ENCODE measurements around the gene TSPAN17. TPM values are rescaled to one million over a fixed set of nuclear protein-coding genes. Genes with fewer than 3 reads are reported as not detected.

Gene TSPAN17
- polyA plus RNA-seq, 1 of the 3 experiments (the other 2 are of a cell fraction): 61.7 TPM

DNA sequence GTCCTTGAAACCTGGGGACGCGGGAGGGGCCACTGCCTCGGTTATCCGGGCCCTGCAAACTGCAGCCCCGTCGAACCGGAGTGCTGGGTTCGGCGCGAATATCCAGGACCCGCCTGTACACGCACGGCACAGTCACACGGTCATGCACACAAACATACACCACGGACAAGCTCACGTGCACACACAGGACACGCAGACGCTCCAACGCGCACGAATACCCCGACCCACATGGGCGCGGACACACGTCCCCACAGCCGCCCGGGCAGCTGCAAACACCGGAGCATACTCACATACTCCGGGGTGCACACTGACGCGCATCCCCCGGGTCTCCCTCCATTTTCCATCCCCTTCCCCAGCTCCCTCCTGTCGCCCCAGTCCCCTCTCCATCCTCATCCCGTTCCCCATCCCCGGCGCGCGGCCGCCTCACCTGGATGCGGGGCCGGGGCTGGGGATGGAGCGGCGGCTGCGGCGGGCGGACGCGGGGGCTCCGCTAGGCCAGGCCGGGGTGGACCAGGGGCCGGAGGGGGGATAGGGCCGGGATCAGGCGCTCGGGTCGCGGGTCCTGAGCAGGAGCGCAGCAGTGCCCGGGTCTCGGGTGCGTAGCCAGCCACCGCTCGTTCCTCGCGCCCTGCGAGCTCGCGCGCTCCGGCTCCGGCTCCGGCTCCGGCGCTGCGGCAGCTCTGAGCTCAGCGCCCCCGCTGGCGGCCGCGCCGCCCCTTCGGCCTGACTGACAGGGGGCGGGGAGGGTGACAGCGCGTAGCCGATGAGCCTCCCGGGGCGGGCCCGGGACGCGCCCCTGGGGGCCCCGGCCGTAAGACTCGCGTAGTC is 17.2 kb upstream of the TSPAN17 start, which contains the start of the genes EIF4E1B and SNCB (continued):
- TF ChIP-seq, protein P1, sequence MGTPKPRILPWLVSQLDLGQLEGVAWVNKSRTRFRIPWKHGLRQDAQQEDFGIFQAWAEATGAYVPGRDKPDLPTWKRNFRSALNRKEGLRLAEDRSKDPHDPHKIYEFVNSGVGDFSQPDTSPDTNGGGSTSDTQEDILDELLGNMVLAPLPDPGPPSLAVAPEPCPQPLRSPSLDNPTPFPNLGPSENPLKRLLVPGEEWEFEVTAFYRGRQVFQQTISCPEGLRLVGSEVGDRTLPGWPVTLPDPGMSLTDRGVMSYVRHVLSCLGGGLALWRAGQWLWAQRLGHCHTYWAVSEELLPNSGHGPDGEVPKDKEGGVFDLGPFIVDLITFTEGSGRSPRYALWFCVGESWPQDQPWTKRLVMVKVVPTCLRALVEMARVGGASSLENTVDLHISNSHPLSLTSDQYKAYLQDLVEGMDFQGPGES (IDR thresholded peaks at IDR 0.05; ENCODE audit: low read depth, low read length): no peak
- no peak for TF ChIP-seq RCOR1 (IDR thresholded peaks at IDR 0.05; ENCODE audit: low read length)
- no peak for TF ChIP-seq POLR2AphosphoS5 (IDR thresholded peaks at IDR 0.05; ENCODE audit: low read depth, low read length)
- no peak for TF ChIP-seq FOXJ3 (CRISPR knock-in tag; IDR thresholded peaks at IDR 0.05)
- no peak for TF ChIP-seq TCF12 (IDR thresholded peaks at IDR 0.05)
- TF ChIP-seq, protein P2, sequence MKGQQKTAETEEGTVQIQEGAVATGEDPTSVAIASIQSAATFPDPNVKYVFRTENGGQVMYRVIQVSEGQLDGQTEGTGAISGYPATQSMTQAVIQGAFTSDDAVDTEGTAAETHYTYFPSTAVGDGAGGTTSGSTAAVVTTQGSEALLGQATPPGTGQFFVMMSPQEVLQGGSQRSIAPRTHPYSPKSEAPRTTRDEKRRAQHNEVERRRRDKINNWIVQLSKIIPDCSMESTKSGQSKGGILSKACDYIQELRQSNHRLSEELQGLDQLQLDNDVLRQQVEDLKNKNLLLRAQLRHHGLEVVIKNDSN (IDR thresholded peaks at IDR 0.05; ENCODE audit: borderline replicate concordance, low read depth): no peak
- no peak for TF ChIP-seq RFX5 (IDR thresholded peaks at IDR 0.05; ENCODE audit: low read length)
- no peak for TF ChIP-seq RXRA (IDR thresholded peaks at IDR 0.05; ENCODE audit: borderline replicate concordance, low read depth)
- TF ChIP-seq, protein P3, sequence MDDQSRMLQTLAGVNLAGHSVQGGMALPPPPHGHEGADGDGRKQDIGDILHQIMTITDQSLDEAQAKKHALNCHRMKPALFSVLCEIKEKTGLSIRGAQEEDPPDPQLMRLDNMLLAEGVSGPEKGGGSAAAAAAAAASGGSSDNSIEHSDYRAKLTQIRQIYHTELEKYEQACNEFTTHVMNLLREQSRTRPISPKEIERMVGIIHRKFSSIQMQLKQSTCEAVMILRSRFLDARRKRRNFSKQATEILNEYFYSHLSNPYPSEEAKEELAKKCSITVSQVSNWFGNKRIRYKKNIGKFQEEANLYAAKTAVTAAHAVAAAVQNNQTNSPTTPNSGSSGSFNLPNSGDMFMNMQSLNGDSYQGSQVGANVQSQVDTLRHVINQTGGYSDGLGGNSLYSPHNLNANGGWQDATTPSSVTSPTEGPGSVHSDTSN (IDR thresholded peaks at IDR 0.05): peak; percentile 92
- no peak for TF ChIP-seq EP300 (IDR thresholded peaks at IDR 0.05; ENCODE audit: borderline replicate concordance in 1 of 2, low read depth in 1 of 2, low read length in 1 of 2)

DNA sequence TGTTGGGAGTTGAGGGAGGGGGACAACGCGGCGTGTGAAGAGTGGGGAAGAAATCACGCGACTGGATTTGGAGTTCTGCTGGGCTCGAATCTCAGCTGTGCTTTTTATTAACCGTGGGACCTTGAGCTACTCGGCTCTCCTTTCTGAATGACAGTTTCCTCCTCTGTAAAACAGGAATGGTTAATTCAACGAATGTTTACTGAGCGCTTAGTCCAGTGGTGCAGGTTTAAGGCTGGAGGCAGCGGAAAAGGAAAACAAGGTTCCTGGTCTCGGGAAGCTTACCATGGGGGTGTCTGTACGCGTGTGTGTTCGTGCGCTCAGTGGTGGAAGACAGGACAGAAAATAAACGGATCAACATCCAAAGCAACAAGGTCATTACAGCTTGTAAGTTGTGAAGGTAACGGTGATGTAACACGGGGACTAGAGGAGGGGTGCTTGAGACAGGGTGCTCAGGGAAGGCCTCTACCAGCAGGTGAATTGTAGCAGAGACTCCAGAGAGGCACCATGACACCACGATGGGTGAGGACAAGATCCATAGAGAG is 16.5 kb upstream of the TSPAN17 start:
- Histone ChIP-seq H3K9me3 (no peaks in the 10 kb centered on the region), H3K9me2 (no peaks in the 10 kb centered on the region), H3K27ac (ENCODE audit: low read depth in 2 of 2, low read length in 1 of 2) (no peak overlapping the region), H4K20me1 (ENCODE audit: insufficient read depth) (no peaks in the 10 kb centered on the region), H2AFZ (ENCODE audit: low read depth) (peak overlapping the region; percentile 68; the same call in 1 of the 2 replicates), H3K36me3 (replicated peaks in 1 of 2; ENCODE audit: control insufficient read depth in 1 of 2, insufficient read depth in 2 of 2, low read length in 1 of 2) (no peaks in the 10 kb centered on the region), H3K27me3 (ENCODE audit: insufficient read depth) (peaks cover 38% of the 10 kb centered on the region; the same call in 1 of the 2 replicates), H3K4me2 (peak overlapping the region; percentile 90), H3K4me3 (ENCODE audit: low read depth in 2 of 2, low read length in 1 of 2) (peak overlapping the region; percentile 40 to 59), H3K4me1 (ENCODE audit: control insufficient read depth in 1 of 2, insufficient read depth in 2 of 2, low read depth in 1 of 2, low read length in 1 of 2) (peaks cover 0 to 9% of the 10 kb centered on the region in 2 experiments; a peak in 1 of 4 replicates), H3K79me2 (ENCODE audit: insufficient read depth) (no peaks in the 10 kb centered on the region), H3F3A (replicated peaks; ENCODE audit: insufficient read depth) (no peaks in the 10 kb centered on the region), H3K9ac (no peak overlapping the region)
- TF ChIP-seq YY1 (IDR thresholded peaks at IDR 0.05; ENCODE audit: low read depth) (no peak), NRF1 (IDR thresholded peaks at IDR 0.05; ENCODE audit: low read depth, low read length) (no peak), RFX5 (IDR thresholded peaks at IDR 0.05; ENCODE audit: low read length) (no peak), TCF12 (IDR thresholded peaks at IDR 0.05) (no peak), FOXM1 (IDR thresholded peaks at IDR 0.05; ENCODE audit: low read depth) (no peak), MXI1 (IDR thresholded peaks at IDR 0.05; ENCODE audit: low read depth, low read length) (no peak), SMC3 (IDR thresholded peaks at IDR 0.05; ENCODE audit: low read depth, low read length) (no peak), POLR2AphosphoS5 (IDR thresholded peaks at IDR 0.05; ENCODE audit: low read depth, low read length) (no peak)
- TF ChIP-seq, protein P4, sequence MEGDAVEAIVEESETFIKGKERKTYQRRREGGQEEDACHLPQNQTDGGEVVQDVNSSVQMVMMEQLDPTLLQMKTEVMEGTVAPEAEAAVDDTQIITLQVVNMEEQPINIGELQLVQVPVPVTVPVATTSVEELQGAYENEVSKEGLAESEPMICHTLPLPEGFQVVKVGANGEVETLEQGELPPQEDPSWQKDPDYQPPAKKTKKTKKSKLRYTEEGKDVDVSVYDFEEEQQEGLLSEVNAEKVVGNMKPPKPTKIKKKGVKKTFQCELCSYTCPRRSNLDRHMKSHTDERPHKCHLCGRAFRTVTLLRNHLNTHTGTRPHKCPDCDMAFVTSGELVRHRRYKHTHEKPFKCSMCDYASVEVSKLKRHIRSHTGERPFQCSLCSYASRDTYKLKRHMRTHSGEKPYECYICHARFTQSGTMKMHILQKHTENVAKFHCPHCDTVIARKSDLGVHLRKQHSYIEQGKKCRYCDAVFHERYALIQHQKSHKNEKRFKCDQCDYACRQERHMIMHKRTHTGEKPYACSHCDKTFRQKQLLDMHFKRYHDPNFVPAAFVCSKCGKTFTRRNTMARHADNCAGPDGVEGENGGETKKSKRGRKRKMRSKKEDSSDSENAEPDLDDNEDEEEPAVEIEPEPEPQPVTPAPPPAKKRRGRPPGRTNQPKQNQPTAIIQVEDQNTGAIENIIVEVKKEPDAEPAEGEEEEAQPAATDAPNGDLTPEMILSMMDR (IDR thresholded peaks at IDR 0.05): no peak
- ChIA-PET POLR2A (interaction anchor here (1.0 to 1.5 kb wide), 2 partner anchors 17 to 93 kb away, joined by 3 to 6 read pairs; partner anchors contain the start of gene TSPAN17), CTCF (interaction anchor here (0.9 to 3.5 kb wide), 10 partner anchors 10 to 901 kb away, joined by 3 to 16 read pairs (median 6); partner anchors contain the start of genes CLTB, TSPAN17 and ZNF346)
- DNase-seq: no peak
- 34% methylated on average over 20 of the region's 20 CpGs for WGBS (ENCODE audit: low lambda C conversion rate)
